Fibroblast of the aortic adventitia (primary cell): Measurements from ENCODE around the gene LRRK2. TPM values are rescaled to one million over a fixed set of nuclear protein-coding genes. Genes with fewer than 3 reads are reported as not detected.

Experiments
- DNase-seq: peaks from one replicate; pipeline ENCODE4 v3.0.0-alpha.2; 2010; ENCODE audit warnings: low read depth
- H3K4me3 ChIP-seq: 2 replicates; pipeline ENCODE4 v1.5.1; 2011; ENCODE audit warnings: low read depth, mild to moderate bottlenecking, control low read depth, low read length, moderate library complexity
- CTCF ChIP-seq: IDR thresholded peaks from 2 replicates; pipeline ENCODE4 v1.5.1; 2011; ENCODE audit warnings: mild to moderate bottlenecking, low read length, control low read depth, inconsistent platforms; ENCODE audit not compliant: insufficient read depth
- total RNA-seq: library from RNA; depleted of rRNA; stranded (reverse); fragments of >200 nt; gene quantifications from 2 replicates; pipeline ENCODE4 v1.2.3, GENCODE V29; 2012; ENCODE audit warnings: low replicate concordance

LRRK2 gene
- total RNA-seq, 1 donor: 22.1 TPM

- H3K4me3 ChIP-seq: no peak overlapping the region
- DNase-seq: no peak
- no peak for TF ChIP-seq CTCF
Measured at GRCh38 chr12:40254455-40255085, 29.8 kb downstream of the LRRK2 start.

DNA sequence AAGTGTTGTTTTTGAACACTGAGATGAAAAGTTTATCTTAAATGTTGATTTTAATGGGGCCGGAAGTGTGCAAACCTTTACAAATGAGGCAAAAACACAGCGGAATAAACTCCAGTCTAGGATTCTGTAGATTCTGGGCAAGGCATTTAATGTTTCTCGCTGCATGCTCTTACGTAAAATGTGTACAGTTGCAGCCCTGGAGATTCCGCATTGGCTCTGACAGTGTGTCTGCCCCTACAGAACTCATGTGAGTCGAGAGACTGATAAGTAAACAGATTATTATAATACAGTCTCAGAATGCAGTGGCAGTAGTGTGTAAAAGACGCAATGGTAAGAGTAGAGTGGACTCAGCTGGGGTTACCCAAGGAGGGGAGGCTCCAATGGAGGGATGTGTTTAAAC is 33.6 kb downstream of the LRRK2 start:
- TF ChIP-seq CTCF: no peak
- no peak overlapping the region for H3K4me3 ChIP-seq
- DNase-seq: no peak

GRCh38 chr12:40261937-40262336 is 37.1 kb downstream of the LRRK2 start:
- TF ChIP-seq CTCF: no peak
- no peak for DNase-seq
- no peak overlapping the region for H3K4me3 ChIP-seq

DNA sequence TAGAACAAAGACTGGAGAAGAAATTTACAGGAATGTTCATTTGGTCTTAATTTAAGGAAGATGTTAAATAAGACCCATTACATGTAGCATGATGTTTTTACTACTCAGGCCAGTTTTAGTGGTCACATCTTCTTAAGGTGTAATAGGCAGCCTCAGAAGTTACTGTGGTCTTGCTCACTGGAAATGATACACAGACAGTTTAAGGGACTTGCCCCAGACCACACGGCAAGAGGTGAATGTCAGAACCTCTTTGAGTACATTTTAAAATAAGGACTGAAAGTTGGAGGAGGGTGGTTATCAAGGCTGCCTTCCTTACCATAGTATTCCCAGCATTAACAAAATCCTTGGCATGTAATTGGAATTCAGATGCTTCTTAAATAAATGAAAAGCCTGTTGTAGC is 37.9 kb downstream of the LRRK2 start:
- no peak overlapping the region for H3K4me3 ChIP-seq
- TF ChIP-seq CTCF: no peak
- no peak for DNase-seq

DNA sequence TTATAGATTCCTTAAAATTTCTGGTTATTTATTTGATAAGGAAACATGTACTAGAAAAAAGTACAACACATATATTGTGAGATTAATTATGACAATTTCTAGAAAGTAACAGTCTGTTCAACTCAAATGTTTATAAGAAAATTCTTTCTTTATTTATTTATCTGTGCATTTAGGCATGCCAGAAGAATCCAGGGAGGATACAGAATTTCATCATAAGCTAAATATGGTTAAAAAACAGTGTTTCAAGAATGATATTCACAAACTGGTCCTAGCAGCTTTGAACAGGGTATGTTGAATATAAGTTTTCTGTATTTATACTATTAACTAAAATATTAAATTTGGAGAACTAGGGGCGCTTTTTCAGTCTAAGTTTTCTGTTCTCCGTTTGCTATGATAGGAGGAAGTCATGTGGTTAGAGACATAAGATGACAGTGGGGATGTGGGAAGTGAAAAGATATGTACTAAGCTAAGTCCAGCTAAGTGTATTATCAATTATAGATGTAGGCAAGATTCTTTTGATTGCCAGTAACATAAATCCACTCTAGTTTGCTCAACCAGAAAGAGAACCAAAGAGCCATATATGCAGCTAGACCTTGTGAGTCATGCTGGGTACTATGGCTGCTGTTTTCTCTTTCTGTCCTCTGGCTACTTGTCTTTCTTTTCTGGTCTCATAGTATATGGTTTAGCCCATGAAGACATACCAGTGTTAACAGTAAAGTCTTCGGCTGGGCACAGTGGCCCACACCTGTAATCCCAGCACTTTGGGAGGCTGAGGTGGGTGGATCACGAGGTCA is 39.0 kb downstream of the LRRK2 start:
- no peak overlapping the region for H3K4me3 ChIP-seq
- no peak for DNase-seq
- TF ChIP-seq CTCF: no peak

DNA sequence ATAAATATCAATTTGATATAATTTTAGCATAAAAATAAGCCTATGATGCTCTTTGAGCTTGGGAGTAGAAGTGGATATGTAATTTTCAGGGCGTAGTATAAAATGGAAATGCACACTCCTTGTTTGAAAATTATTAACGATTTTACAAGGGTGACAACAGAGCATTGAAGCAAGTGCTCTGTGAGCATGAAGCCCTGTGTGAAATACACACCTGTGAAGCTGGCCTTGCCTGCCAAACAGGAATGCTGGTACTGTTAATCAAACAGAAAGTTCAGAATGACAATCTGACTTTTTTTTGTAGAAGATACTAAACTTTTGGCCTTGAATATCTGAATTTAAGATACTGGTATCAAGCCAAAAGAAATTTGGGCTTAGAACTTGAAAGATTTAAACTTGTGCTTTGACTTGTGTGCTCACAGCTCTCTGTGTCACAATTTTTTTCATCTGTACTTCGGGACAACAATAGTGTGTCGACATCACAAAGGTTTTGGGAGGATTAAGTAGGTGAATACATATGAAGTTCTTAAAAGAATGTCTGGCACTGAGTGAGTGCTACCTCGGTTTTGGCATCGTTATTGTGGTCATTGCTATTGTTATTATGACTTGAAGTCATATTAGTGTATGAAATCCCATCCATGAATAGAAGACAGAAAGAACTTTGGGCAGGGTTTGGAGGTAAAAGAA is 47.3 kb downstream of the LRRK2 start:
- DNase-seq: no peak
- no peak for TF ChIP-seq CTCF
- no peak overlapping the region for H3K4me3 ChIP-seq
